SK-N-SH (cell line): Measurements from ENCODE around the gene GPR137.

ENCODE experiments used
- MAX ChIP-seq: IDR thresholded peaks from 2 replicates; pipeline ENCODE4 v1.4.0; 2012; ENCODE audit warnings: low read depth
- NFIC ChIP-seq: IDR thresholded peaks from 2 replicates; pipeline ENCODE4 v1.4.0; 2012; ENCODE audit warnings: borderline replicate concordance
- RFX5 ChIP-seq: IDR thresholded peaks from 2 replicates; pipeline ENCODE4 v1.6.1; 2012; ENCODE audit warnings: mild to moderate bottlenecking, improper control_type of control experiment, low read length
- USF2 ChIP-seq: fragments of 150-350 bp; IDR thresholded peaks from 2 replicates; pipeline ENCODE4 v1.6.1; 2017; ENCODE audit warnings: antibody characterized with exemption, low read length, low read depth, borderline replicate concordance
- ZBTB33 ChIP-seq: IDR thresholded peaks from 2 replicates; pipeline ENCODE4 v1.4.0; 2012; ENCODE audit warnings: low read depth, borderline replicate concordance
- TF ChIP-seq, protein P1 (sequence below): fragments of 200-600 bp; sonication (generic); IDR thresholded peaks from 2 replicates; pipeline ENCODE4 v1.6.1; 2017; ENCODE audit warnings: antibody characterized with exemption, mild to moderate bottlenecking, moderate library complexity

DNA sequence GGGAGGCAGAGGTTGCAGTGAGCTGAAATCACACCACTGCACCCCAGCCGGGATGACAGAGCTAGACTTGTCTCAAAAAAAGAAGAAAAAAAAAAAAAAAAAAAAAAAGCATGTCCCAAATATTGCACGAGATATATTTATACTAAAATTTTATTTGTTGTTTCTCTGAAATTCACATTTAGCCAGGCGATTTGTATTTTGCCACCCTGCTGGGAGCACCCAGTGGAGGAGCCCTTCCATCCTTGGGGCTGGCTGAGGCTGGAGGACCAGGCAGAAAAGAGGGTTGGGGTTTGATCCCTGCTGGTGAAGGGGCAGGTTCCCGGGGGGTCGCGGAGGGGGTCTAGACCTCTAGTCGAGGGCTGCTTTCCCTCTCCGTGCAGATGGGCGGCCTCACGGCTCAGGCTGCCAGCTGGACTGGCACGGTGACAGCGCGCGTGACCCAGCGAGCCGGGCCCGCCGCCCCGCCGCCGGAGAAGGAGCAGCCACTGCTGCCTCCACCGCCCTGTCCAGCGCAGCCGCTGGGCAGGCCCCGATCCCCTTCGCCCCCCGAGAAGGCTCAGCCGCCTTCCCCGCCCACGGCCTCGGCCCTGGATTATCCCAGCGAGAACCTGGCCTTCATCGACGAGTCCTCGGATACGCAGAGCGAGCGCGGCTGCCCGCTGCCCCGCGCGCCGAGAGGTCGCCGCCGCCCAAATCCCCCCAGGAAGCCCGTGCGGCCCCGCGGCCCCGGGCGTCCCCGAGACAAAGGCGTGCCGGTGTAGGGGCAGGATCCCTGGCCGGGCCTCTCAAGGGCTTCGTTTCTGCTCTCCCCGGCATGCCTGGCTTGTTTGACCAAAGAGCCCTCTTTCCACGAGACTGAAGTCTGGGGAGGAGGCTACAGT, 13.6 kb downstream of the GPR137 start:
- no peak for TF ChIP-seq MAX
- TF ChIP-seq USF2, result no peak
- no peak for TF ChIP-seq ZBTB33
- TF ChIP-seq, protein P1, sequence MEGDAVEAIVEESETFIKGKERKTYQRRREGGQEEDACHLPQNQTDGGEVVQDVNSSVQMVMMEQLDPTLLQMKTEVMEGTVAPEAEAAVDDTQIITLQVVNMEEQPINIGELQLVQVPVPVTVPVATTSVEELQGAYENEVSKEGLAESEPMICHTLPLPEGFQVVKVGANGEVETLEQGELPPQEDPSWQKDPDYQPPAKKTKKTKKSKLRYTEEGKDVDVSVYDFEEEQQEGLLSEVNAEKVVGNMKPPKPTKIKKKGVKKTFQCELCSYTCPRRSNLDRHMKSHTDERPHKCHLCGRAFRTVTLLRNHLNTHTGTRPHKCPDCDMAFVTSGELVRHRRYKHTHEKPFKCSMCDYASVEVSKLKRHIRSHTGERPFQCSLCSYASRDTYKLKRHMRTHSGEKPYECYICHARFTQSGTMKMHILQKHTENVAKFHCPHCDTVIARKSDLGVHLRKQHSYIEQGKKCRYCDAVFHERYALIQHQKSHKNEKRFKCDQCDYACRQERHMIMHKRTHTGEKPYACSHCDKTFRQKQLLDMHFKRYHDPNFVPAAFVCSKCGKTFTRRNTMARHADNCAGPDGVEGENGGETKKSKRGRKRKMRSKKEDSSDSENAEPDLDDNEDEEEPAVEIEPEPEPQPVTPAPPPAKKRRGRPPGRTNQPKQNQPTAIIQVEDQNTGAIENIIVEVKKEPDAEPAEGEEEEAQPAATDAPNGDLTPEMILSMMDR, result no peak
- TF ChIP-seq NFIC, result no peak
- TF ChIP-seq RFX5, result no peak
